Calu3 (cell line): ENCODE measurements around the gene RLIM. TPM values are rescaled to one million over a fixed set of nuclear protein-coding genes. Genes with fewer than 3 reads are reported as not detected.
A peak's percentile ranks its signal among the peaks of the same experiment; 100 is the strongest.

ENCODE experiments used
- BruUV-seq: library from RNA; stranded (reverse); fragments of 400-500 nt; replicated peaks from 2 replicates; lab custom pipeline; 2021; lab: Mats Ljungman, UMichigan
- CTCF ChIA-PET: fragments of 300-600 bp; sonication (Branson Sonifier 250); formaldehyde crosslinking; loops from one replicate; lab custom pipeline; 2022; ENCODE audit warnings: antibody characterized with exemption; lab: Charles Lee
- DNase-seq: peaks from one replicate; pipeline ENCODE4 v3.0.0; 2022
- H3K27ac Mint-ChIP-seq: one replicate; pipeline ENCODE4 v1.8.0; 2022; ENCODE audit warnings: mixed read lengths; ENCODE audit not compliant: unreplicated experiment
- H3K27me3 Mint-ChIP-seq: one replicate; pipeline ENCODE4 v1.8.0; 2022; ENCODE audit warnings: mixed read lengths; ENCODE audit not compliant: unreplicated experiment
- H3K36me3 Mint-ChIP-seq: one replicate; pipeline ENCODE4 v1.8.0; 2022; ENCODE audit warnings: mild to moderate bottlenecking, moderate library complexity, mixed read lengths; ENCODE audit not compliant: insufficient read depth, unreplicated experiment
- H3K4me1 Mint-ChIP-seq: one replicate; pipeline ENCODE4 v1.8.0; 2022; ENCODE audit warnings: mild to moderate bottlenecking, low read depth, mixed read lengths; ENCODE audit not compliant: unreplicated experiment
- H3K4me3 Mint-ChIP-seq: one replicate; pipeline ENCODE4 v1.8.0; 2022; ENCODE audit warnings: mild to moderate bottlenecking, low read depth, moderate library complexity, mixed read lengths; ENCODE audit not compliant: unreplicated experiment
- H3K9me3 Mint-ChIP-seq: one replicate; pipeline ENCODE4 v1.8.0; 2022; ENCODE audit warnings: low read depth, mixed read lengths; ENCODE audit not compliant: unreplicated experiment
- intact Hi-C: fragments of 100-400 bp; cut with micrococcal nuclease; formaldehyde crosslinking; loops from one replicate; pipeline ENCODE4 v1.10.0; 2022; ENCODE audit not compliant: unreplicated experiment
- total RNA-seq: library from RNA; stranded (reverse); gene quantifications from 2 replicates; pipeline ENCODE4 v1.2.3, GENCODE V29; 2022
- TF ChIP-seq, protein P1 (sequence below): fragments of 200-600 bp; IDR thresholded peaks from one replicate; pipeline ENCODE4 v1.8.0; 2022; ENCODE audit warnings: antibody characterized with exemption; ENCODE audit not compliant: unreplicated experiment

The RLIM gene
- total RNA-seq, 1 experiment from 2014 or later = 58.9 TPM

DNA sequence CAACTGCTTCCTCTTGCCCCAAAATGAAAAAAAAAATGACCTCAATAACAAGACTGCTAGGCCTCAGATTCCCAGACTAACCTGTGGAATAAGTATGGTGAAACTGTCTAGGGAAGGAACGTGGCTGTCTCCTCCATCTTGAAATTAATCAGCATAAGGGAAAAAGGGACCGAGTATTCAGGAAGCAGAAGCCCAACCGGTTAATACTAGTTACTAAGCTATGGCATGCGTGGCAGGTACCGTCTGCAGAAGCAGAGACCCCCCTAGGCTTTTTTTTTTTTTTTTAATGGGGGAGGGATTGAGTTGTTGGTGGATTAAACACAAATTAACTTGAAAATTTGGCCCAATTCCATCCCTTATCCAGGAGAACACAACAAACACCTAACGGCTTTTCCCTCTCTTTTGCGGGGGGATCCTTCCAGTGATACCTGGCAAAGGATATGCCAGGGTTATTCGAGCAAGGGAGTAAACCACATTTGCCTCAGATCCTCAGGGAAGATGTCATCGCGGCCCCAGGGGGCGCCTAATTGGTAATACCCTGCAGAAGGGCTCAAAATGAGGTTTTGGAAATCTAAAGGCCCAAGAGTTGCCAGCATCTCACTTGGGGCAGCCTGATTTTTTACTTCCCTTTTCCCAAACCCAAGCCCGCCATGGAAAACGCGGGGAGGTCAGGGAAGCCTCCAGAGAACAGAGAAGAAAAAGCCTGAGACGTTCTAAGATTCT lies 893 bp downstream of the RLIM start:
- Mint-ChIP-seq H3K9me3 (peaks cover 2% of the 10 kb centered on the region), H3K36me3 (peaks cover 44% of the 10 kb centered on the region), H3K27ac (peak overlapping the region; percentile 100), H3K27me3 (no peaks in the 10 kb centered on the region), H3K4me3 (peak overlapping the region; percentile 100), H3K4me1 (no peaks in the 10 kb centered on the region)
- CTCF ChIA-PET = no interaction called here
- TF ChIP-seq, protein P1, sequence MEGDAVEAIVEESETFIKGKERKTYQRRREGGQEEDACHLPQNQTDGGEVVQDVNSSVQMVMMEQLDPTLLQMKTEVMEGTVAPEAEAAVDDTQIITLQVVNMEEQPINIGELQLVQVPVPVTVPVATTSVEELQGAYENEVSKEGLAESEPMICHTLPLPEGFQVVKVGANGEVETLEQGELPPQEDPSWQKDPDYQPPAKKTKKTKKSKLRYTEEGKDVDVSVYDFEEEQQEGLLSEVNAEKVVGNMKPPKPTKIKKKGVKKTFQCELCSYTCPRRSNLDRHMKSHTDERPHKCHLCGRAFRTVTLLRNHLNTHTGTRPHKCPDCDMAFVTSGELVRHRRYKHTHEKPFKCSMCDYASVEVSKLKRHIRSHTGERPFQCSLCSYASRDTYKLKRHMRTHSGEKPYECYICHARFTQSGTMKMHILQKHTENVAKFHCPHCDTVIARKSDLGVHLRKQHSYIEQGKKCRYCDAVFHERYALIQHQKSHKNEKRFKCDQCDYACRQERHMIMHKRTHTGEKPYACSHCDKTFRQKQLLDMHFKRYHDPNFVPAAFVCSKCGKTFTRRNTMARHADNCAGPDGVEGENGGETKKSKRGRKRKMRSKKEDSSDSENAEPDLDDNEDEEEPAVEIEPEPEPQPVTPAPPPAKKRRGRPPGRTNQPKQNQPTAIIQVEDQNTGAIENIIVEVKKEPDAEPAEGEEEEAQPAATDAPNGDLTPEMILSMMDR = no peak
- TSS peak; percentile 83 for BruUV-seq
- intact Hi-C loops = no loop called here
- DNase-seq = peak; percentile 11

DNA sequence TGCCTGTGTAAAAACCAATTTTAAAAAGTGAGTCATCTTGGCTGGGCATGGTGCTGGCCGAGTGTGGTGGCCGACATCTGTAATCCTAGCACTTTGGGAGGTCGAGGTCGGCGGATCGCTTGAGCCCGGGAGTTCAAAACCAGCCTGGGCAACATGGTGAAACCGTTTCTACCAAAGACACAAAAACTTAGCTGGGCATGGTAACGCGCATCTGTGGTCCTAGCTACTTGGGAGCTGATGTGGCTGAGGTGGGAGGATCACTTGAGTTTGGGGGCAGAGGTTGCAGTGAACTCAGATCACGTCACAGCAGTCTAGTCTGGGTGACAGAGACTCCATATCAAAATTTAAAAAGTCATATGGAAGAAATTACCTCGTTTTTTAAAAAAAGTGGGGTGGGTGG lies 7.6 kb downstream of the RLIM start:
- intact Hi-C loops = no loop called here
- no peaks in the 10 kb centered on the region for H3K9me3 Mint-ChIP-seq
- H3K27ac Mint-ChIP-seq = no peak overlapping the region

DNA sequence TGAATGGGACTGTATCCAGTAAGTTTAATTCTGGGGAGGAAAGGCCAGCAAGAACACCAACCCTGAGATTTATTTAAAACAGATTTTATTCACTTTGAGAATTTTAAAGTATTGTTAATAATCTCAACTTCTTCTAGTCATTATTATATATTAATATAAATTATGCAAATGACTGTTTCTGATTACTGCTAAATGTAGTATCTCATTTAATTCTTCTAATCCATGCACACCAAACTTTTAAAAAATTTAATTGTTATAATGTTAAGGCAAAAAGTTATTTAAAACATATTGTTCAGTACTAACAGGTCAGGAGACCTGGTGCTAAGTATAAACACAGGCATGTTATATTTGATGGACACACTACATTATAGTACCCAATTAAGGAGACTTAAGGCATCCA lies 8.1 kb downstream of the RLIM start:
- no TSS peak for BruUV-seq
- no peaks in the 10 kb centered on the region for H3K27me3 Mint-ChIP-seq
- CTCF ChIA-PET = no interaction called here

More for the DNA sequence above, 7.6 kb downstream of the RLIM start:
- CTCF ChIA-PET = no interaction called here
- DNase-seq = no peak
- Mint-ChIP-seq H3K4me3 (no peak overlapping the region), H3K27me3 (no peaks in the 10 kb centered on the region), H3K36me3 (peaks cover 39% of the 10 kb centered on the region), H3K4me1 (peaks cover 14% of the 10 kb centered on the region)
- TF ChIP-seq, protein P1 = no peak
- BruUV-seq = no TSS peak

GRCh38 chrX:74603040-74603439 lies 11.4 kb downstream of the RLIM start:
- Mint-ChIP-seq H3K27me3 (no peaks in the 10 kb centered on the region), H3K4me1 (peaks cover 20% of the 10 kb centered on the region), H3K36me3 (peaks cover 36% of the 10 kb centered on the region), H3K27ac (peak overlapping the region; percentile 17), H3K9me3 (no peaks in the 10 kb centered on the region), H3K4me3 (no peak overlapping the region)
- TF ChIP-seq, protein P1 = no peak
- no TSS peak for BruUV-seq
- intact Hi-C loops = no loop called here
- DNase-seq = no peak
- CTCF ChIA-PET = interaction anchor here (0.8 kb wide), 1 partner anchor 31 kb away, joined by 3 read pairs; no protein-coding TSS in a partner anchor

More for the DNA sequence above, 8.1 kb downstream of the RLIM start:
- Mint-ChIP-seq H3K36me3 (peaks cover 40% of the 10 kb centered on the region), H3K4me1 (peaks cover 14% of the 10 kb centered on the region), H3K27ac (no peak overlapping the region), H3K9me3 (no peaks in the 10 kb centered on the region), H3K4me3 (no peak overlapping the region)
- intact Hi-C loops = no loop called here
- DNase-seq = no peak
- TF ChIP-seq, protein P1 = no peak
